Body of pancreas (tissue), 4 donors: ENCODE results near the gene TXLNA. TPM values are rescaled to one million over a fixed set of nuclear protein-coding genes. Genes with fewer than 3 reads are reported as not detected.

Experiments
- ATAC-seq: fragments of 150-250 bp; one replicate; pipeline ENCODE4 v1.9.1; 2016
- DNase-seq, 4 donors: peaks; one replicate each; pipeline ENCODE4 v3.0.0-alpha.2; 2019
- H3K27ac ChIP-seq, 4 donors: fragments of 200-600 bp; sonication (generic); 1 replicate in 3 of 4; 2 replicates in 1 of 4; pipeline versions ENCODE4 v1.5.1 to v1.6.1; 2016 to 2019; ENCODE audit warnings: mild to moderate bottlenecking in 1 of 4, mixed read lengths in 1 of 4, moderate library complexity in 1 of 4
- H3K27me3 ChIP-seq, 2 donors: fragments of 200-600 bp; sonication (generic); one replicate each; pipeline ENCODE4 v1.6.0; 2016; ENCODE audit warnings: mild to moderate bottlenecking in 1 of 2
- H3K36me3 ChIP-seq, 2 donors: fragments of 200-600 bp; sonication (generic); replicated peaks in 1 of 2; 2 replicates each; pipeline ENCODE4 v1.5.1; 2016; ENCODE audit warnings: low read depth in 2 of 2; ENCODE audit not compliant: insufficient read depth in 1 of 2
- H3K4me1 ChIP-seq: fragments of 200-600 bp; sonication (generic); one replicate; pipeline ENCODE4 v1.6.0; 2016
- H3K4me3 ChIP-seq, 2 donors: fragments of 200-600 bp; sonication (generic); 1 replicate in 1 of 2; 2 replicates in 1 of 2; pipeline ENCODE4 v1.5.1; 2016 to 2019
- H3K9me3 ChIP-seq, 3 donors: fragments of 200-600 bp; sonication (generic); 1 replicate in 2 of 3; 2 replicates in 1 of 3; pipeline ENCODE4 v1.5.1; 2016
- CTCF ChIP-seq, 7 experiments: fragments of 450-650 bp in 4 of 7; fragments of 200-600 bp in 3 of 7; sonication (generic) in 3 of 7; IDR thresholded peaks; one replicate each; pipeline ENCODE4 v1.5.1; 2016 to 2019; ENCODE audit warnings: antibody characterized with exemption in 7 of 7
- POLR2A ChIP-seq, 3 donors: fragments of 450-650 bp; IDR thresholded peaks; one replicate each; pipeline ENCODE4 v1.6.1; 2016; ENCODE audit warnings: antibody characterized with exemption in 3 of 3, mild to moderate bottlenecking in 2 of 3
- WGBS, 2 donors: methylation state at CpG; one replicate each; pipeline ENCODE4 v1.1.5; 2017; 5-methylcytosine and 5-hydroxymethylcytosine counted together
- intact Hi-C: fragments of 100-400 bp; cut with DNase I; formaldehyde crosslinking; loops from one replicate; pipeline ENCODE4 v1.15.1; 2023
- total RNA-seq, 2 donors: library from RNA; depleted of rRNA; stranded (reverse); fragments of >200 nt; gene quantifications; one replicate each; pipeline ENCODE4 v1.1.0, GENCODE V29; 2016

The TXLNA gene
- total RNA-seq, 2 donors from 2014 or later: 20.0 to 23.4 TPM

GRCh38 chr1:32215629-32216480 lies 36.4 kb downstream of the TXLNA start:
- intact Hi-C loops: no loop called here
- ATAC-seq: peak; percentile 81
- Histone ChIP-seq H3K9me3 (no peaks in the 10 kb centered on the region), H3K27me3 (no peaks in the 10 kb centered on the region), H3K4me1 (peaks cover 7% of the 10 kb centered on the region), H3K27ac (no peak overlapping the region), H3K36me3 (no peaks in the 10 kb centered on the region), H3K4me3 (no peak overlapping the region)
- WGBS, 2 donors: 79 to 80% methylated on average over 10 of the region's 10 CpGs
- TF ChIP-seq CTCF (IDR thresholded peaks at IDR 0.05) (peak; percentile 63 to 78 (median 70)), POLR2A (IDR thresholded peaks at IDR 0.05) (no peak)
- peak; percentile 64 to 76 (median 71) for DNase-seq

- ATAC-seq (no peak), DNase-seq (no peak)
- WGBS, 2 donors: 81 to 96% methylated on average over 4 to 5 of the region's 5 CpGs
- no peak overlapping the region for H3K27ac ChIP-seq
- no peaks in the 10 kb centered on the region for H3K36me3 ChIP-seq
- no peak overlapping the region for H3K4me3 ChIP-seq
- H3K27me3 ChIP-seq: no peaks in the 10 kb centered on the region
- intact Hi-C loops: no loop called here
- H3K9me3 ChIP-seq: no peaks in the 10 kb centered on the region
- TF ChIP-seq CTCF (IDR thresholded peaks at IDR 0.05) (no peak), POLR2A (IDR thresholded peaks at IDR 0.05) (no peak)
- H3K4me1 ChIP-seq: peaks cover 14% of the 10 kb centered on the region
These were observed 37.1 kb downstream of the TXLNA start for GRCh38 chr1:32216566-32216965.

GRCh38 chr1:32219022-32219421 lies 39.5 kb downstream of the TXLNA start:
- DNase-seq (no peak), ATAC-seq (no peak)
- TF ChIP-seq CTCF (IDR thresholded peaks at IDR 0.05): no peak
- no peak for TF ChIP-seq POLR2A (IDR thresholded peaks at IDR 0.05)
- WGBS, 2 donors: 75 to 77% methylated on average over 7 of the region's 7 CpGs
- Histone ChIP-seq H3K36me3 (no peaks in the 10 kb centered on the region), H3K9me3 (no peaks in the 10 kb centered on the region), H3K27ac (no peak overlapping the region), H3K4me3 (no peak overlapping the region), H3K4me1 (peaks cover 28% of the 10 kb centered on the region), H3K27me3 (no peaks in the 10 kb centered on the region)
- intact Hi-C loops: no loop called here

GRCh38 chr1:32220746-32221580 lies 41.5 kb downstream of the TXLNA start:
- WGBS, 2 donors: 80 to 84% methylated on average over 4 of the region's 4 CpGs
- Histone ChIP-seq H3K4me3 (peak overlapping the region in 1 of 2 donors; percentile 84), H3K9me3 (no peaks in the 10 kb centered on the region), H3K27ac (peak overlapping the region in 1 of 4 donors; percentile 60), H3K27me3 (no peaks in the 10 kb centered on the region), H3K4me1 (peaks cover 27% of the 10 kb centered on the region), H3K36me3 (no peaks in the 10 kb centered on the region)
- TF ChIP-seq POLR2A (IDR thresholded peaks at IDR 0.05) (no peak), CTCF (IDR thresholded peaks at IDR 0.05) (no peak)
- intact Hi-C loops: no loop called here
- no peak for ATAC-seq
- no peak for DNase-seq
